HG02943 (cell line): ENCODE data around the gene LSM5.
"Not testable (repeated sequence)": the region's sequence is repeated elsewhere in the genome, so short reads cannot be mapped to it uniquely, and the experiment has no call there.

ENCODE experiments used
- ATAC-seq: cut with Tn5 transposase; IDR thresholded peaks from one replicate; pipeline ENCODE4 v1.9.1; 2021; ENCODE audit warnings: mild to moderate bottlenecking, low read depth, moderate library complexity; ENCODE audit not compliant: unreplicated experiment

Gene LSM5

GRCh38 chr7:32464641-32465416, 25.4 kb downstream of the LSM5 start:
- ATAC-seq = not testable (repeated sequence)

- no peak for ATAC-seq
These were observed 27.2 kb downstream of the LSM5 start for GRCh38 chr7:32462977-32463376.

- ATAC-seq = no peak
These were observed 27.7 kb downstream of the LSM5 start for GRCh38 chr7:32462451-32462850.

GRCh38 chr7:32461484-32461883, 28.7 kb downstream of the LSM5 start:
- no peak for ATAC-seq

- ATAC-seq = no peak
These were observed 30.4 kb downstream of the LSM5 start for GRCh38 chr7:32459788-32460187.

- no peak for ATAC-seq
These were observed 32.2 kb downstream of the LSM5 start for GRCh38 chr7:32458025-32458424.

GRCh38 chr7:32453341-32454011, 36.7 kb downstream of the LSM5 start:
- ATAC-seq = no peak

DNA sequence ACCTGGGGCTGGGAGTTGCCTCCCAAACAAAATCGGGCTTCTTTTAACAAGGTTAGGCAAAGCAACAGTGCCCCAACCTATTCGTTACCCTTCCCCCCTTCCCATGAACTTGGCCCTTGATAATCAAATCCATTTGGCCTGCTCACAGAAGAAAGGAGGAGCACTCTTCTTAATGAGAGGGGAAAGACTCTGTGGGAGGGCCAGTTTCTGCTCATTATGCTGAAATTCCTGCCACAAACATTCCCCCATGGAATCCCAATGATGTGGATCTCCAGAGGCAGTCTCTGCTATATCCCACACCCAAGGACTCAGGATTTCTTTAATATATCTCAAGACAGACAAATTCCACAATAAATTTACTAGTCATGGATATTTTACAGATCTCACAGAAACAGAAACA, 43.0 kb downstream of the LSM5 start:
- no peak for ATAC-seq

DNA sequence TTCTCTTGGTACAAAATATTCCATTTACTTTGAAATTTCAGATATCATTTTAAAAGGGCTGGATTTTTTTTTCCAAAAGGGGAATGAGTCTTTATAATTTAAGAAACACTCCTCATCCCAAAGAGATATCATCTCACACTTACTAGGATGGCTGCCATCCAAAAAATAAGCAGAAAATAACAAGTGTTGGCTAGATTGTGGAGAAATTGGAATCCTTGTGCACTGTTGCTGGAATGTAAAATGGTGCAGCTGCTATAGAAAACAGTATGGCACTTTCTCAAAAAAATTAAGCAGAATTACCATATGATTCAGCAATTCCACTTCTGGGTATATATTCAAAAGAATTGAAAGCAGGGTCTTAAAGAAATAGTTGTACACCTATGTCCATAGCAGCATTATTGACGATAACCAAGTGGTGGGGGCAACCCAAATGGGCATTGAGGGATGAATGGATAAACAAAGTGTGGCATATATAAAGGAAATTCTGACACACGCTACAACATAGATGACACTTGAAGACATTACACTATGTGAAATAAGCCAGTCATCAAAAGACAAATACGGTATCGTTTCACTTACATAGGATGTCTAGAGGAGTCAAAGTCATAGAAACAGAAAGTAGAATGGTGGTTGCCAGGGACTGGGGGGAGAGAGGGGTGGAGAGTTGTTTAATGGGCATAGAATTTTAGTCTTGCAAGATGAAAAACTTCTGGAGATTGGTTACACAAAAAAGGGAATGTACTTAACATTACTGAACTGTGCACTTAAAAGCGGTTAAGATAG, 53.8 kb downstream of the LSM5 start:
- no peak for ATAC-seq
